Activated CD8-positive, alpha-beta memory T cell treated with anti-CD3 and anti-CD28 coated beads, Interleukin-2, amount 10 ng/mL, durations not matched to agents 7 days and 5 days (primary cell): ENCODE data around the gene NECTIN3. TPM values are rescaled to one million over a fixed set of nuclear protein-coding genes. Genes with fewer than 3 reads are reported as not detected.

Experiments used
- ATAC-seq: fragments of 150-1000 bp; cut with Tn5 transposase; one replicate; pipeline ENCODE4 v1.10.0; 2021; ENCODE audit warnings: moderate library complexity
- CTCF ChIA-PET: fragments of 350-600 bp; sonication (Branson Sonifier 250); formaldehyde crosslinking; loops from one replicate; lab custom pipeline; 2021; ENCODE audit warnings: antibody characterized with exemption; lab: Charles Lee
- DNase-seq: peaks from one replicate; pipeline ENCODE4 v3.0.0-alpha.2; 2020
- H3K27ac Mint-ChIP-seq: one replicate; pipeline ENCODE4 v1.8.0; 2021; ENCODE audit warnings: mild to moderate bottlenecking, mixed read lengths
- H3K27me3 Mint-ChIP-seq: one replicate; pipeline ENCODE4 v1.8.0; 2021; ENCODE audit warnings: mixed read lengths
- H3K36me3 Mint-ChIP-seq: one replicate; pipeline ENCODE4 v1.8.0; 2021; ENCODE audit warnings: mild to moderate bottlenecking, mixed read lengths
- H3K4me1 Mint-ChIP-seq: one replicate; pipeline ENCODE4 v1.8.0; 2021; ENCODE audit warnings: mixed read lengths
- H3K4me3 Mint-ChIP-seq: one replicate; pipeline ENCODE4 v1.8.0; 2021; ENCODE audit warnings: mild to moderate bottlenecking, moderate library complexity, mixed read lengths
- H3K9me3 Mint-ChIP-seq: one replicate; pipeline ENCODE4 v1.8.0; 2022; ENCODE audit warnings: low read depth, mixed read lengths
- total RNA-seq, 2 experiments: library from RNA; stranded (reverse); gene quantifications; one replicate each; pipeline ENCODE4 v1.2.3, GENCODE V29; 2021

NECTIN3 gene
- total RNA-seq, 2 experiments from 2014 or later, result 13.3 to 16.9 TPM

GRCh38 chr3:111190518-111190917 lies 118.9 kb downstream of the NECTIN3 start:
- Mint-ChIP-seq H3K27ac (no peak overlapping the region), H3K27me3 (no peaks in the 10 kb centered on the region), H3K36me3 (peaks cover 46% of the 10 kb centered on the region), H3K4me3 (no peak overlapping the region), H3K9me3 (peaks cover 7% of the 10 kb centered on the region), H3K4me1 (peaks cover 15% of the 10 kb centered on the region)
- ATAC-seq, result no peak
- CTCF ChIA-PET, result no interaction called here
- DNase-seq, result no peak

DNA sequence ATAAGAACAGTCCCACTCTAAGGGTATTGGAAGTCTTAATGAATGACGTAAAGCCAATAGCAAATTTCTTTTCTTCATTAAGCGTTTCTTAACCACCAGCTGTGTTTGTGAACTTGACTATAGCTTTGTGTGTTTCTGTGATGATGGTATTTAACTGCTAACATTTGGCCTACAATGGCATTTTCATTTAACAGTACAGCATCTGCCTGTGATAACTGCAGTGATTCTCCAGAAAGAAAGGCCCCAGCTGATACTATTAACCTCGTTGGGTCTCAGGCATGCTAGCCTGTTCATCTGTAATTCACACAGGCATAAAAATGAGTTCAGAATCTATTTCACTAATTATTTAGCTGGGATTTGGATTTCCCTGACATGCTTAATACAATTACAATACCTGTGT lies 121.9 kb downstream of the NECTIN3 start:
- peaks cover 23% of the 10 kb centered on the region for H3K4me1 Mint-ChIP-seq
- H3K9me3 Mint-ChIP-seq, result peaks cover 4% of the 10 kb centered on the region
- CTCF ChIA-PET, result no interaction called here
- H3K36me3 Mint-ChIP-seq, result peaks cover 46% of the 10 kb centered on the region
- no peaks in the 10 kb centered on the region for H3K27me3 Mint-ChIP-seq
- DNase-seq (no peak), ATAC-seq (no peak)
- H3K4me3 Mint-ChIP-seq, result no peak overlapping the region
- no peak overlapping the region for H3K27ac Mint-ChIP-seq

DNA sequence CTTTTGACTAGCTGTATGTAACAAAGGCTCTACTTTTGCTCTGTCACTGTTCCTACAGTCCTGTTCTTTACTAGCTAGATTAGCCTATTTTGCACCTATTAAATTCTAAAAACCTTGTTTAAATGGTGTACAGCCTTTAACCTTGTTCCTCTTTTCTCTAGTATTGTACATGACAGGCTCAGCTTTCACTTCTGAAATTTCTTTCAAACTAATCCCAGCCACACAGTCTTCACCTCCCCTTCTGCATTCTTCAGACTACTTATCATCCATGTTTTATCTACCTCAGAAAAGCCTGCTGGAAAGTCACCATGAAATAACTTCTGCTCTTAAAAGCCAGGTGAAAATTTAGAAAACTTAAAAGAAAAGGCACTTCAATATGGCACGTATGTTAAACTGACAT lies 122.4 kb downstream of the NECTIN3 start:
- H3K36me3 Mint-ChIP-seq, result peaks cover 46% of the 10 kb centered on the region
- CTCF ChIA-PET, result no interaction called here
- ATAC-seq (no peak), DNase-seq (no peak)
- H3K4me3 Mint-ChIP-seq, result no peak overlapping the region
- peaks cover 23% of the 10 kb centered on the region for H3K4me1 Mint-ChIP-seq
- no peaks in the 10 kb centered on the region for H3K27me3 Mint-ChIP-seq
- H3K27ac Mint-ChIP-seq, result no peak overlapping the region
- peaks cover 4% of the 10 kb centered on the region for H3K9me3 Mint-ChIP-seq

- DNase-seq (no peak), ATAC-seq (no peak)
- no peak overlapping the region for H3K4me3 Mint-ChIP-seq
- no peak overlapping the region for H3K27ac Mint-ChIP-seq
- H3K36me3 Mint-ChIP-seq, result peaks cover 27% of the 10 kb centered on the region
- H3K9me3 Mint-ChIP-seq, result no peaks in the 10 kb centered on the region
- H3K4me1 Mint-ChIP-seq, result peaks cover 8% of the 10 kb centered on the region
- CTCF ChIA-PET, result interaction anchor here (1.5 kb wide), 1 partner anchor 13 kb away, joined by 3 read pairs; no protein-coding TSS in a partner anchor
- no peaks in the 10 kb centered on the region for H3K27me3 Mint-ChIP-seq
Measured at GRCh38 chr3:111197485-111197884, 125.9 kb downstream of the NECTIN3 start.

- Mint-ChIP-seq H3K27ac (no peak overlapping the region), H3K27me3 (no peaks in the 10 kb centered on the region), H3K4me1 (peaks cover 8% of the 10 kb centered on the region), H3K4me3 (no peak overlapping the region), H3K9me3 (no peaks in the 10 kb centered on the region), H3K36me3 (peaks cover 9% of the 10 kb centered on the region)
- no peak for DNase-seq
- ATAC-seq, result no peak
- CTCF ChIA-PET, result interaction anchor here (1.9 kb wide), 1 partner anchor 11 kb away, joined by 9 read pairs; no protein-coding TSS in a partner anchor
Measured at GRCh38 chr3:111200027-111200426, 128.4 kb downstream of the NECTIN3 start.

DNA sequence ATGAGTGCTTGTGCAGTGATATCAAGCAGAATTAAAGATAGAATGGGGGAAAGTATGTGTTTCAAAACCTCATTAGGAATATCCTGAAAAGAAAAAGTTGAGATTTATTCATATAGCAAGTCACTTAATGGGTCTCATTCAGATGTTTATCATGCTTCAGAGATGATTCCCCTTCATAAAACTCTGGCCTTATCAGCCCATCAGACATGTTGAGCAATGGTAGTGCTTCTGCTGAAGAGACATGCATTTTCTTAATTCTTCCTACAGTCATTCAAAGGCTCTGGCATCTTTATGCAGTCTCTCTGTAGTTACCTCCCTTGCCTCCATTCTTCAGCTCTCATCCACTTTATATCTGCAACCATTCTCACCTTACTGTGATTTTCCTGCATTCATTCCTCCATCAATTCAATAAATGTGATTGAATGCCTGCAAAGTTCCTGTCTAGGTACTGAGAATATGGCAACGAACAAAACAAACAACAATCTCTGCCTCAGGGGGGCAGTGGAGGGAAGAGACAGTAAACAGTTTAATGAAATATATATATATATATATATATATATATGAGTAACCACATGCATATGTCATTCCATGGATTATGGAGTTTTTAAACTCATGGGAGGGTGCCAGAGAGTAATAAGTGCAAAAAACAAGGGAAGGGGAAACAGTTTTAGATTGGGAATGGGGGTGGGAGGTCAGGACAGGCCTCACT lies 138.5 kb downstream of the NECTIN3 start:
- H3K27ac Mint-ChIP-seq, result no peak overlapping the region
- no peak for ATAC-seq
- no peaks in the 10 kb centered on the region for H3K36me3 Mint-ChIP-seq
- H3K4me3 Mint-ChIP-seq, result no peak overlapping the region
- H3K27me3 Mint-ChIP-seq, result no peaks in the 10 kb centered on the region
- H3K9me3 Mint-ChIP-seq, result peaks cover 2% of the 10 kb centered on the region
- no peak for DNase-seq
- CTCF ChIA-PET, result interaction anchor here (0.9 to 3.1 kb wide), 3 partner anchors 9 to 13 kb away, joined by 3 to 9 read pairs (median 6); no protein-coding TSS in a partner anchor
- H3K4me1 Mint-ChIP-seq, result no peaks in the 10 kb centered on the region

- H3K4me3 Mint-ChIP-seq, result no peak overlapping the region
- no peaks in the 10 kb centered on the region for H3K36me3 Mint-ChIP-seq
Measured at GRCh38 chr3:111210866-111211564, 139.4 kb downstream of the NECTIN3 start.

GRCh38 chr3:111212511-111212910 lies 140.9 kb downstream of the NECTIN3 start:
- H3K27me3 Mint-ChIP-seq, result no peaks in the 10 kb centered on the region
- H3K9me3 Mint-ChIP-seq, result peaks cover 2% of the 10 kb centered on the region
- no peak for DNase-seq
- CTCF ChIA-PET, result interaction anchor here (1.7 to 3.1 kb wide), 3 partner anchors 8 to 125 kb away, joined by 4 to 9 read pairs (median 7); no protein-coding TSS in a partner anchor
- H3K27ac Mint-ChIP-seq, result no peak overlapping the region
- no peak overlapping the region for H3K4me3 Mint-ChIP-seq
- H3K4me1 Mint-ChIP-seq, result no peaks in the 10 kb centered on the region
- ATAC-seq, result no peak
- H3K36me3 Mint-ChIP-seq, result no peaks in the 10 kb centered on the region

More at GRCh38 chr3:111210866-111211564, 139.4 kb downstream of the NECTIN3 start:
- Mint-ChIP-seq H3K27ac (no peak overlapping the region), H3K27me3 (no peaks in the 10 kb centered on the region), H3K4me1 (no peaks in the 10 kb centered on the region), H3K9me3 (peaks cover 2% of the 10 kb centered on the region)
- DNase-seq, result no peak
- ATAC-seq, result no peak
- CTCF ChIA-PET, result interaction anchor here (0.9 to 3.1 kb wide), 5 partner anchors 9 to 88 kb away, joined by 3 to 9 read pairs (median 4); no protein-coding TSS in a partner anchor

DNA sequence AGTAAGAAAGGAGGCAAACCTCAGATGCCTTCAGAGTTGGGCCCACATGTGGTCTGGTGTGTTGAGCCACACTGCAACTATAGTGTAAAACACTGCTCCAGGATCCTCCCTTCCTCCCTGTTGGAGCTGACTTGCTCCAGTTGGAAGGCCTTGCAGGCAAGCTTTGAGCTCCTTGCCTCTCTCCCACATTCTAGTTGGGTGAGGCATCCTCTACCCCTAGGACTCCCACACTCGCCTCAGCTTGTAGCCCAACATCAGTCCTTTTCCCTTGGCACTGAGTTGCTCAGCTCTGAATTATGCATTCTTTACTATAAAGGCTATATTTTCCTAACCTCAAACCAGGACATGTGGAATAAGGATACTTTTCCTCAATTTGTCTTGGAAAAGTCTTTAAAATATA lies 143.9 kb downstream of the NECTIN3 start:
- CTCF ChIA-PET, result no interaction called here
- no peak for DNase-seq
- Mint-ChIP-seq H3K4me3 (no peak overlapping the region), H3K9me3 (peaks cover 2% of the 10 kb centered on the region), H3K36me3 (no peaks in the 10 kb centered on the region), H3K27me3 (no peaks in the 10 kb centered on the region), H3K4me1 (no peaks in the 10 kb centered on the region), H3K27ac (no peak overlapping the region)
- no peak for ATAC-seq

GRCh38 chr3:111218615-111219014 lies 147.0 kb downstream of the NECTIN3 start:
- H3K27ac Mint-ChIP-seq, result no peak overlapping the region
- CTCF ChIA-PET, result no interaction called here
- H3K4me3 Mint-ChIP-seq, result no peak overlapping the region
- ATAC-seq (no peak), DNase-seq (no peak)
- no peaks in the 10 kb centered on the region for H3K36me3 Mint-ChIP-seq
- no peaks in the 10 kb centered on the region for H3K4me1 Mint-ChIP-seq
- peaks cover 2% of the 10 kb centered on the region for H3K9me3 Mint-ChIP-seq
- no peaks in the 10 kb centered on the region for H3K27me3 Mint-ChIP-seq

- ATAC-seq, result no peak
- Mint-ChIP-seq H3K9me3 (peaks cover 3% of the 10 kb centered on the region), H3K36me3 (peaks cover 27% of the 10 kb centered on the region), H3K4me1 (peaks cover 10% of the 10 kb centered on the region), H3K4me3 (no peak overlapping the region), H3K27me3 (no peaks in the 10 kb centered on the region), H3K27ac (no peak overlapping the region)
- no peak for DNase-seq
- CTCF ChIA-PET, result no interaction called here
Measured at GRCh38 chr3:111227216-111227615, 155.6 kb downstream of the NECTIN3 start.

- Mint-ChIP-seq H3K9me3 (peaks cover 9% of the 10 kb centered on the region), H3K36me3 (peaks cover 33% of the 10 kb centered on the region), H3K27me3 (no peaks in the 10 kb centered on the region), H3K4me3 (no peak overlapping the region), H3K4me1 (peaks cover 10% of the 10 kb centered on the region), H3K27ac (no peak overlapping the region)
- ATAC-seq, result no peak
- CTCF ChIA-PET, result no interaction called here
- DNase-seq, result no peak
Measured at GRCh38 chr3:111229301-111229700, 157.7 kb downstream of the NECTIN3 start.

DNA sequence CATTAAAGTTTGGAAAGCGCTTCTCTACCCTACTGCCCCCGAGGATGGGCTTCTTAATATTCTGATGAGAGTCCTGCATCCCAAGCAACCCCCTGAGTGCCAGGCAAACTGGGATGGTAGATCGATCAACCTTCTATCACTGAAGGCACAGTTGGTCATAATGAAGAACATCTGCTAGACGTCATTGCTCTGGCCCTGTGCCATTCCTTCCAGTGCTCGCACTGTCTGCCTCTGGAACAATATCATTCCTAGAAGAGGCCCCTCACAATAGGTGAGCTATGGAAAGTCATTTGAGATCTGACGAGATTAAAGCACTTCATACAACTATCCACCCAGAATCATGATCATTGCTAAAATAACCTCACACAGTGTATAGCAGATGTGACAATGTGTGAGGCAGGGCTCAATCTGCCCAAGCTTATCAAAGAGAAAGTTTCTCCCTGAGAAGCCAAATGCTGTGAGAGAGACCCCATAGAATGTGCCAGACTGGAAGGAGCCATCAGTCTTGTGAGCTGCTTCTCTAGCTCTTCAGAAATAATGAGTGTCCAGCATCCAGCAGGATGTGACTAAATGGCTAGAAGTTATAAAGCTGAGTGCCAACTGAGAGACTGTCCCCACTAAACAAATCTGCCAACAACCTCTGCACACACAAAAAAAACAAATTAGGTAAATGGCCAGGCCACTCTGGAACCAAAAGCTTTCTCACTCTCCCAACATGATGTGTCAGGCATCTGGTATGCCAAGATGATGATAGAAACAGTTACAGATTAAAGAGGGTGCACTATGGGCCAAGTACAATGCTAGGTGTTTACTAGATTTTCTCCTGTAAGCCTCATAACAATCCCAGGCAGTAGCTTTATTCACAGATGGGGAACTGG lies 165.5 kb downstream of the NECTIN3 start:
- no peak overlapping the region for H3K27ac Mint-ChIP-seq
- peaks cover 33% of the 10 kb centered on the region for H3K36me3 Mint-ChIP-seq
- H3K9me3 Mint-ChIP-seq, result peaks cover 17% of the 10 kb centered on the region
- ATAC-seq (no peak), DNase-seq (no peak)
- no peaks in the 10 kb centered on the region for H3K27me3 Mint-ChIP-seq
- H3K4me3 Mint-ChIP-seq, result no peak overlapping the region
- CTCF ChIA-PET, result no interaction called here
- peaks cover 28% of the 10 kb centered on the region for H3K4me1 Mint-ChIP-seq
